GM12864 (cell line): Measurements from ENCODE around the gene TMEM129.
"Not testable (repeated sequence)": the region's sequence is repeated elsewhere in the genome, so short reads cannot be mapped to it uniquely, and the experiment has no call there.

Experiments used
- DNase-seq: peaks from one replicate; pipeline ENCODE4 v3.0.0-alpha.2; 2011; ENCODE audit warnings: low read depth
- H3K4me3 ChIP-seq: 2 replicates; pipeline ENCODE4 v1.5.1; 2011; ENCODE audit warnings: mild to moderate bottlenecking, low read depth, low read length, control low read depth
- TF ChIP-seq, protein P1 (sequence below): IDR thresholded peaks from 2 replicates; pipeline ENCODE4 v1.5.1; 2011; ENCODE audit warnings: low read depth, mild to moderate bottlenecking, moderate library complexity, low read length, control low read depth, inconsistent platforms; ENCODE audit errors: missing control alignments

The TMEM129 gene

GRCh38 chr4:1711055-1711570 is 10.0 kb downstream of the TMEM129 start:
- peak overlapping the region; percentile 95 for H3K4me3 ChIP-seq
- DNase-seq: no peak
- TF ChIP-seq, protein P1, sequence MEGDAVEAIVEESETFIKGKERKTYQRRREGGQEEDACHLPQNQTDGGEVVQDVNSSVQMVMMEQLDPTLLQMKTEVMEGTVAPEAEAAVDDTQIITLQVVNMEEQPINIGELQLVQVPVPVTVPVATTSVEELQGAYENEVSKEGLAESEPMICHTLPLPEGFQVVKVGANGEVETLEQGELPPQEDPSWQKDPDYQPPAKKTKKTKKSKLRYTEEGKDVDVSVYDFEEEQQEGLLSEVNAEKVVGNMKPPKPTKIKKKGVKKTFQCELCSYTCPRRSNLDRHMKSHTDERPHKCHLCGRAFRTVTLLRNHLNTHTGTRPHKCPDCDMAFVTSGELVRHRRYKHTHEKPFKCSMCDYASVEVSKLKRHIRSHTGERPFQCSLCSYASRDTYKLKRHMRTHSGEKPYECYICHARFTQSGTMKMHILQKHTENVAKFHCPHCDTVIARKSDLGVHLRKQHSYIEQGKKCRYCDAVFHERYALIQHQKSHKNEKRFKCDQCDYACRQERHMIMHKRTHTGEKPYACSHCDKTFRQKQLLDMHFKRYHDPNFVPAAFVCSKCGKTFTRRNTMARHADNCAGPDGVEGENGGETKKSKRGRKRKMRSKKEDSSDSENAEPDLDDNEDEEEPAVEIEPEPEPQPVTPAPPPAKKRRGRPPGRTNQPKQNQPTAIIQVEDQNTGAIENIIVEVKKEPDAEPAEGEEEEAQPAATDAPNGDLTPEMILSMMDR: no peak

- TF ChIP-seq, protein P1: no peak
- DNase-seq: no peak
- no peak overlapping the region for H3K4me3 ChIP-seq
Measured at GRCh38 chr4:1708581-1708980, 12.5 kb downstream of the TMEM129 start.

- DNase-seq: no peak
- TF ChIP-seq, protein P1: no peak
- no peak overlapping the region for H3K4me3 ChIP-seq
Measured at GRCh38 chr4:1706358-1706757, 14.8 kb downstream of the TMEM129 start.

DNA sequence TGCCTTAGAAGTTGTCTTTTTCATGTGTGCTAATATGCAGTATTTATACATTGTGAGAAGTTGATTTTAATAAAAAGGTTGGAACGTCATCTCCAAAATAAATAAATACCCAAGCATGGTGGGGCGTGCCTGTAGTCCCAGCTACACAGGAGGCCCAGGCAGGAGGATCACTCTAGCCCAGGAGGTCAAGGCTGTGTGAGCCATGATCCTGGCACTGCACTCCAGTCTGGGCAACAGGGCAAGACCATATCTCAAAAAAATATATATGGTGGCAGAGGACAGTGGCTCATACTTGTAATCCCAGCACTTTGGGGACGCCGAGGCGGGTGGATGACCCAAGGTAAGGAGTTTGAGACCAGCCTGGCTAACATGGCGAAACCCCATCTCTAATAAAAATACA is 15.4 kb downstream of the TMEM129 start:
- TF ChIP-seq, protein P1: no peak
- DNase-seq: no peak
- no peak overlapping the region for H3K4me3 ChIP-seq

DNA sequence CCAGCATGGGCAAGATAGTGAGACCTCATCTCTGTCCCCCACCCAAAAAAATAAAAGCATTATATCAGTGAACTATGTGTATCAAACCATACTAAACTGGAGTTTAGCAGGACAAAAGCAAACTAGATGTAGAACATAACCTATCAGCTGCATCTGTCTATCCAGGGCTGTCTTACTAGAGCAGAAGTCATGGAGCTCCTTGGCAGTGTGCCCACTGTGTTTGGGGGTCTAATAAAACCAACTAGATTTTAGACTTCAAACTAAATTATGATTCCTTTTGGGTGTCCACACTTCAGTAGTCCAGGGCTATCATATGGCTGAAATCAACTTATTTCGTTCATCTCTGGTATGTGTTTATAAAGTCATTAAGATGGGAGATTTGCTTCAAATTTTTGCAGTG is 17.3 kb downstream of the TMEM129 start:
- TF ChIP-seq, protein P1: no peak
- H3K4me3 ChIP-seq: no peak overlapping the region
- no peak for DNase-seq

- DNase-seq, H3K4me3 ChIP-seq: not testable (repeated sequence)
Measured at GRCh38 chr4:1701671-1702070, 19.5 kb downstream of the TMEM129 start.

GRCh38 chr4:1695913-1696312 is 25.2 kb downstream of the TMEM129 start:
- TF ChIP-seq, protein P1: no peak
- no peak overlapping the region for H3K4me3 ChIP-seq
- DNase-seq: no peak
